KOPT-K1 (cell line): ENCODE measurements around the gene SMIM20.
"Not testable (repeated sequence)": the region's sequence is repeated elsewhere in the genome, so short reads cannot be mapped to it uniquely, and the experiment has no call there.

Experiments used
- H3K27ac ChIP-seq: fragments of 200-600 bp; sonication (generic); 2 replicates; pipeline ENCODE4 v1.5.1; 2016; ENCODE audit warnings: antibody characterized with exemption, mild to moderate bottlenecking, low read depth, low read length; ENCODE audit not compliant: poor library complexity, severe bottlenecking
- H3K36me3 ChIP-seq: fragments of 200-600 bp; sonication (generic); 2 replicates; pipeline ENCODE4 v1.5.1; 2017; ENCODE audit warnings: antibody characterized with exemption, mild to moderate bottlenecking, low read length, moderate library complexity; ENCODE audit not compliant: insufficient read depth
- H3K9me3 ChIP-seq: fragments of 200-600 bp; sonication (generic); 2 replicates; pipeline ENCODE4 v1.5.1; 2017; ENCODE audit warnings: antibody characterized with exemption, low read length, mild to moderate bottlenecking; ENCODE audit not compliant: insufficient read depth, poor library complexity, severe bottlenecking

SMIM20 gene

GRCh38 chr4:25913851-25914669 is at the start of gene SMIM20:
Gene SMIM20 (plus strand): TSS chr4:25914220. CDS start chr4:25914314, 94 bp downstream.
- peaks cover 2% of the 10 kb centered on the region for H3K9me3 ChIP-seq
- peak within 1 kb of the TSS; percentile 62 for H3K27ac ChIP-seq
- no peaks in the 10 kb centered on the region for H3K36me3 ChIP-seq

GRCh38 chr4:25865586-25865985 is 48.4 kb upstream of the SMIM20 start:
- H3K27ac ChIP-seq = no peak overlapping the region
- no peaks in the 10 kb centered on the region for H3K9me3 ChIP-seq
- no peaks in the 10 kb centered on the region for H3K36me3 ChIP-seq

GRCh38 chr4:25866401-25866800 is 47.6 kb upstream of the SMIM20 start:
- not testable (repeated sequence) for H3K36me3 ChIP-seq, H3K9me3 ChIP-seq, H3K27ac ChIP-seq

GRCh38 chr4:25867781-25868294 is 46.2 kb upstream of the SMIM20 start:
- Histone ChIP-seq H3K27ac (no peak overlapping the region), H3K36me3 (no peaks in the 10 kb centered on the region), H3K9me3 (no peaks in the 10 kb centered on the region)

- no peaks in the 10 kb centered on the region for H3K9me3 ChIP-seq
- H3K27ac ChIP-seq = no peak overlapping the region
- H3K36me3 ChIP-seq = no peaks in the 10 kb centered on the region
Measured at GRCh38 chr4:25870081-25870480, 43.9 kb upstream of the SMIM20 start.

GRCh38 chr4:25872851-25873631 is 41.0 kb upstream of the SMIM20 start:
- no peaks in the 10 kb centered on the region for H3K9me3 ChIP-seq
- H3K36me3 ChIP-seq = no peaks in the 10 kb centered on the region
- no peak overlapping the region for H3K27ac ChIP-seq

- H3K27ac ChIP-seq = no peak overlapping the region
- H3K36me3 ChIP-seq = no peaks in the 10 kb centered on the region
- H3K9me3 ChIP-seq = no peaks in the 10 kb centered on the region
Measured at GRCh38 chr4:25873632-25874129, 40.3 kb upstream of the SMIM20 start.

GRCh38 chr4:25874655-25875054 is 39.4 kb upstream of the SMIM20 start:
- no peaks in the 10 kb centered on the region for H3K36me3 ChIP-seq
- no peak overlapping the region for H3K27ac ChIP-seq
- no peaks in the 10 kb centered on the region for H3K9me3 ChIP-seq

- Histone ChIP-seq H3K9me3 (no peaks in the 10 kb centered on the region), H3K27ac (no peak overlapping the region), H3K36me3 (no peaks in the 10 kb centered on the region)
Measured at GRCh38 chr4:25875281-25875745, 38.7 kb upstream of the SMIM20 start.

- no peaks in the 10 kb centered on the region for H3K36me3 ChIP-seq
- no peak overlapping the region for H3K27ac ChIP-seq
- H3K9me3 ChIP-seq = no peaks in the 10 kb centered on the region
Measured at GRCh38 chr4:25878676-25879075, 35.3 kb upstream of the SMIM20 start.

GRCh38 chr4:25879091-25879584 is 34.9 kb upstream of the SMIM20 start:
- H3K27ac ChIP-seq = no peak overlapping the region
- no peaks in the 10 kb centered on the region for H3K9me3 ChIP-seq
- no peaks in the 10 kb centered on the region for H3K36me3 ChIP-seq

GRCh38 chr4:25879587-25879986 is 34.4 kb upstream of the SMIM20 start:
- Histone ChIP-seq H3K9me3 (no peaks in the 10 kb centered on the region), H3K27ac (no peak overlapping the region), H3K36me3 (no peaks in the 10 kb centered on the region)

- Histone ChIP-seq H3K36me3 (no peaks in the 10 kb centered on the region), H3K27ac (no peak overlapping the region), H3K9me3 (no peaks in the 10 kb centered on the region)
Measured at GRCh38 chr4:25879991-25880651, 33.9 kb upstream of the SMIM20 start.

GRCh38 chr4:25881193-25881592 is 32.8 kb upstream of the SMIM20 start:
- H3K27ac ChIP-seq = no peak overlapping the region
- no peaks in the 10 kb centered on the region for H3K36me3 ChIP-seq
- H3K9me3 ChIP-seq = no peaks in the 10 kb centered on the region

GRCh38 chr4:25882226-25882625 is 31.8 kb upstream of the SMIM20 start:
- no peaks in the 10 kb centered on the region for H3K36me3 ChIP-seq
- no peaks in the 10 kb centered on the region for H3K9me3 ChIP-seq
- H3K27ac ChIP-seq = no peak overlapping the region
